ENCODE data around the gene DOK1. TPM values are rescaled to one million over a fixed set of nuclear protein-coding genes. Genes with fewer than 3 reads are reported as not detected.

The DOK1 gene
- 10 to 100 TPM; 17.3 to 38.4 (median 31.5) TPM for total RNA-seq (2021; fragmentation: NEBNext Ultra II Directional; extraction: Animal tissue kit (Norgen Biotek cat#: 25700))
- long read RNA-seq, transcript DOK1-201 (5 exons, 2,555 nt): major isoform, 7 of 21 reads
- long read RNA-seq, partial matches to known transcripts: 1 of 21 reads
- long read RNA-seq, other reads (novel, unspliced or antisense): 7 of 21 reads

DNA sequence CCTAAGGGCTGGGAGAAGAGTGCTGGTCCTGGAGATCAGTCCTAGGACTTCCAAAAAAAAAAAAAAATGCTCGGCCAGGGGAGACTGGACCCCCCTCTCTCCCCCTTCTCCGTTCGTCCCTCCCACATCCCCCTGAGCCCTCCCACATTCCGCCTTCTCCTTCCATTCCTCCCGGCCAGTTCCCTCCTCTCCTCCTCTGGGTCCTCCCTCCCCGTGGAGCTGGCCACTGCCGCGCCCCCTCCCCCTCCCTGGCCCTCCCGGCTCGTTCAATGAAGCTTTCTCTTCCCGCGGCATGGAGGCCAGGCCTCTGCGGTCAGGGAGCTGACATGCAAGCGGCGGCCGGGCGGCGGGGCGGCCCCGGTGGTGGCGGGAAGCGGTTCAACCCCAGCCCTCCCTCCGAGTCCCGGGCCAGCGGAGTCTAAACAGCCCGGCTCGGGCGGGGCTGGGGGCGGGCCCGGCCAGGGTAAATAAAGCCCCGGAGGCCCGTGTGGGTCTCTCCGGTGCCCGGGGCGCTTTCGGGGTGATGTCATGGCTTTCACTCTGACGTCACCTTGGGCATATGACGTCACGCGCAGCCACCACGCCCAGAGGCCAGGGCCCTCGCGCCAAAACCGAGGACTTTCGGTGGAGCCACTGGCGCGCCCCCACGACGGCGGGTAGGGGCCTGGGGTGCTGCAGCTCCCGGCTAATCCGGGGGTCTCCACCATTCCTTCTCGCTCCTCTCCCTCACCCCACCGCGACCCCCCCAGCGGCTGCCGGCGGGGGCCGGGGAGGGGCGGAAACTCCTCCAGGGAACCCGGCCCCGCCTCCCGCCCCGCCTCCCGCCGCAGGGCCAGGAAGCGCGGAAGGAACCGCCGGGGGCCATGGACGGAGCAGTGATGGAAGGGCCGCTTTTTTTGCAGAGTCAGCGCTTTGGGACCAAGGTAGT is at the start of gene DOK1, which contains the start of gene LOXL3:
Gene DOK1 (plus strand): TSS at position 829 of the 928 bp plus-strand sequence. CDS start 35 bp downstream, at position 864.
Gene LOXL3 (minus strand): TSS at position 51 of the 928 bp plus-strand sequence. CDS start 1,308 bp downstream, outside the sequence.
- TF ChIP-seq, protein P1, sequence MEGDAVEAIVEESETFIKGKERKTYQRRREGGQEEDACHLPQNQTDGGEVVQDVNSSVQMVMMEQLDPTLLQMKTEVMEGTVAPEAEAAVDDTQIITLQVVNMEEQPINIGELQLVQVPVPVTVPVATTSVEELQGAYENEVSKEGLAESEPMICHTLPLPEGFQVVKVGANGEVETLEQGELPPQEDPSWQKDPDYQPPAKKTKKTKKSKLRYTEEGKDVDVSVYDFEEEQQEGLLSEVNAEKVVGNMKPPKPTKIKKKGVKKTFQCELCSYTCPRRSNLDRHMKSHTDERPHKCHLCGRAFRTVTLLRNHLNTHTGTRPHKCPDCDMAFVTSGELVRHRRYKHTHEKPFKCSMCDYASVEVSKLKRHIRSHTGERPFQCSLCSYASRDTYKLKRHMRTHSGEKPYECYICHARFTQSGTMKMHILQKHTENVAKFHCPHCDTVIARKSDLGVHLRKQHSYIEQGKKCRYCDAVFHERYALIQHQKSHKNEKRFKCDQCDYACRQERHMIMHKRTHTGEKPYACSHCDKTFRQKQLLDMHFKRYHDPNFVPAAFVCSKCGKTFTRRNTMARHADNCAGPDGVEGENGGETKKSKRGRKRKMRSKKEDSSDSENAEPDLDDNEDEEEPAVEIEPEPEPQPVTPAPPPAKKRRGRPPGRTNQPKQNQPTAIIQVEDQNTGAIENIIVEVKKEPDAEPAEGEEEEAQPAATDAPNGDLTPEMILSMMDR (IDR thresholded peaks at IDR 0.05): no peak
- Mint-ChIP-seq H3K4me1 (ENCODE audit: low read depth) (peaks cover 36% of the 10 kb centered on the region), H3K27ac (peak within 1 kb of the TSS; percentile 84), H3K9me3 (no peaks in the 10 kb centered on the region), H3K36me3 (ENCODE audit: low read depth) (peaks cover 13% of the 10 kb centered on the region), H3K27me3 (ENCODE audit: insufficient read depth) (peaks cover 7% of the 10 kb centered on the region), H3K4me3 (peak within 1 kb of the TSS; percentile 91)
- DNase-seq: peak; percentile 86

DNA sequence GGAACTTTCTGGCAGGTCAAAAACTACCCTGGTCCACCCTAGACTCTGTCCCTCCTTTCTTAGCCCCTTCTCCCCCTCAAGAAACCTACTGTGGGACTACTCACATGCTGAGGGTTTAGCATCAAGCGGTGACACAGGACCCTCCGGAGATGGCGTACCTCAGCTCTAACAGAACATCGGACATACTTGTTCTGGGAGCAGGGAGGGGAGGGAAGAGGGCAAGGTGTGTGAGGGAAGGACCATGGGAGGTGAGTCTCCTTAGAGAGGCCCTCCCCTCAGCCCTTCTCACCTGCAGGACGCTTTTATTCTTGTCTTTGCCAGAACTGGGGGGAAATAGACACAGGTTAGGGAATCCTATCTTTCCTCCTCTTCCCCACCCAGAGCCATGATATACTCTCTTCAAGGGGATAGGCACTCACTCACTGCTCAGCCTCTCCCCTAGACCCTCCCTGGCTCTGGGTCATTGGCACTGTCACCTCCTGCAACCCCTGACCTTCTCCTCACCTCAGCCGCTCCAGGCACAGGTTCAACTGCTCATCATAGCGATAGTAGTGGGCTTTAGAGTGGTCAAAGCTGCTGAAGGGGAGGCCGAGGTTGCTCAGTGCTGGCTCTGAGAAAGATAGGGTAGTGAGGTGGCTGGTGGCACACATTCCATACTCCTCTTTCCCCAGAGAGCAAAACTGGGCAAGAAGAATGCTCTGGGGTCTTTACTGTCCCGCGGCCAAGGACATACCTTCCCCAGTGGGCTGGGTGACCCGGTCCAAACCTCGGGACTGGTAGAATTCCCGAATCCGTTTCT is 48.9 kb upstream of the DOK1 start:
- peaks cover 59% of the 10 kb centered on the region for H3K4me1 Mint-ChIP-seq (ENCODE audit: low read depth)

DNA sequence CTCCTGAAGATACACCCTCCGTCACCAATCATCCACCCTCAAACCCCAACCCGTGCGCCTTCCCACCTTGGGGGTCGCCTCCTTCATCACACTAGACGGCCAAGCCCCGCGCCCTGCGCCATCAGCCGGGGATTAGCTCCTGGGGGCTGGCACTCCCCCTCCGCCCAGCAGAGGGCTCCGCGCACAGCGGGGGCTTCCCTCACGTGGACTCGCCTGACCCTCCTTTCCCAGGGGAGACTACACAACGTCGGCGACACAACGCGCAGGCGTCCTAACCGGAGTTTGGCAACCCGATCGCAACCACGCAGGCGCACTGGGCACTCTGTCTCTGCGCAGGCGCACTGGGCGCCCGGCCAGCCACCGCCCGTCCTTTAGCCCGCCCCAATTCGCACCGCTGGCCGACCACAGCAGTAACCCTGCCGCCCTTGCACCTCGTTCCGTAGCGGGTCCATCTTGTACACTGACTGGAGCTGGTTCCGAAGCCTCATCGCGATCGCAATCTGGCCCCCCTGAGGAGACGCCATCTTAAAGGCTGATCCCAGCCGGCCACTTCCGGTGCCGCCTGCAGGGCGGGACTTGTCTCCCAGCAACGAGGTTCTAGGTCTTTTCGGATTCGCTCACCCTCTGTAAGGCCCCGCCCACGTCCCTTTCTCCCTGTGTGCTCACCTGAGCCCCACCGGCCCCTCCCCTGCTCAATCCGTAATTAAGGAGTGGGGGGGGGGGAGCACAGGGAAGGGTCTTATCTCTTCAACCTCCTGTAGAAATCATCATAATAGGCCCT is 47.2 kb upstream of the DOK1 start, which contains the start of gene PCGF1:
Gene PCGF1 (minus strand): TSS at position 551 of the 781 bp plus-strand sequence. CDS start 27 bp downstream, at position 524.
- H3K4me3 Mint-ChIP-seq: peak within 1 kb of the TSS; percentile 98
- peaks cover 15% of the 10 kb centered on the region for H3K27me3 Mint-ChIP-seq (ENCODE audit: insufficient read depth)
- H3K4me1 Mint-ChIP-seq (ENCODE audit: low read depth): peaks cover 69% of the 10 kb centered on the region

More for the DNA sequence above, 48.9 kb upstream of the DOK1 start:
- H3K27me3 Mint-ChIP-seq (ENCODE audit: insufficient read depth): peaks cover 12% of the 10 kb centered on the region
- peak overlapping the region; percentile 98 for H3K4me3 Mint-ChIP-seq
- DNase-seq: no peak
- peaks cover 22% of the 10 kb centered on the region for H3K36me3 Mint-ChIP-seq (ENCODE audit: low read depth)
- H3K9me3 Mint-ChIP-seq: no peaks in the 10 kb centered on the region
- TF ChIP-seq, protein P1 (IDR thresholded peaks at IDR 0.05): no peak
- H3K27ac Mint-ChIP-seq: no peak overlapping the region

DNA sequence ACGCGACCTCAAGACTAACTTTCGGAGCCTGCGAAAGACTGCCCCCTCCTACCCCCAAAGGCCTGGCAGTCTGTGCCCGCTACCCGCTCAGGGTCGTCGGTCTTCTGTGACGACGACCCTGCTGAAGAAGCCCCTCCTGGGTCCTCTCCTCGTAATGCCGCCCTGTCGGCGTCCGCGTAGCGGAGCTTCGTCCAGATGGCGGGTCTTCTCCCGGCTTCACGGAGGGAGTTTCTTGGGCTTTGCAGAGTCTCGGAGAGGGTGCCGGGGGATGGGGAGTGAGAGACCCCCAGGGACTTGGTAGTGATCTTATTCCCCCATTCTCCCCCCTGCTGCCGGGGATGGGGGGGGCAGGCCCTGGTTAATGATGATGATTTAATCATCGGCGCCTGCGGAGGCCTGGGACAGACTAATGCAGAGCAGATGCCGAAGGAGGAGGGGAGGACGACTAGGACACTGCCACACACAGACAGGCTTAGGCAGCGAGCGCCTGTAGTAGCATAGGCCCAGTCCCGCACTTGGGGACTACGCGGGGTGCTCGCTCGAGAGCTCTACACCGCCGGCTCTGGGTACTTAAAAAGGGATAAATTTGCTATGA is 46.5 kb upstream of the DOK1 start:
- TF ChIP-seq, protein P1 (IDR thresholded peaks at IDR 0.05): no peak
- H3K36me3 Mint-ChIP-seq (ENCODE audit: low read depth): peaks cover 22% of the 10 kb centered on the region
- H3K27me3 Mint-ChIP-seq (ENCODE audit: insufficient read depth): peaks cover 17% of the 10 kb centered on the region
- peaks cover 63% of the 10 kb centered on the region for H3K4me1 Mint-ChIP-seq (ENCODE audit: low read depth)
- DNase-seq: peak; percentile 58
- H3K4me3 Mint-ChIP-seq: peak overlapping the region; percentile 98
- H3K9me3 Mint-ChIP-seq: no peaks in the 10 kb centered on the region
- peak overlapping the region; percentile 100 for H3K27ac Mint-ChIP-seq

More for the DNA sequence above, 47.2 kb upstream of the DOK1 start, which contains the start of gene PCGF1:
- TF ChIP-seq, protein P1 (IDR thresholded peaks at IDR 0.05): peak; percentile 70
- Mint-ChIP-seq H3K27ac (peak within 1 kb of the TSS; percentile 100), H3K36me3 (ENCODE audit: low read depth) (peaks cover 22% of the 10 kb centered on the region), H3K9me3 (no peaks in the 10 kb centered on the region)
- peak; percentile 95 for DNase-seq

Data from HFFc6 (cell line).